ENCODE measurements around the gene AKT3. TPM values are rescaled to one million over a fixed set of nuclear protein-coding genes. Genes with fewer than 3 reads are reported as not detected.

The AKT3 gene
- total RNA-seq, 1 donor from 2014 or later: 110 TPM

DNA sequence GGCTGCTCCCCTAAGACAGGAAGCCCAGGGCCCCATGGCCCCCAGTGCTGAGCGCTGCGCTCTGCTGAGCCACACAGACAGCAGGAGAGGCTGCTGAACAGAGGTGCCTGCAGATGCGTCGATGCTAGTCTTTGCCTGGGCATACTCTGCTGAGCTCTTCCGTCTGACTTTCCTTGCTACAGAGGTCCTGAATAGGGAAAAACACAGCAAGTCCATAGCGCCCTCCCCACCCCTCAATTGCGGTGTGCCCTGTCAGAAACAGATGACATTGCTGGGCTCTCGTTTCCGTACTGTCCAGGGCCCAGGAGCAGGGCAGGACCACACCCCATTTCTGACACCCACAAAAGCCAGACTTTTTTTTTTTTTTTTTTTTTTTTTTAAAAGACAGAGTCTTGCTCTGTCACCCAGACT, 341.7 kb downstream of the AKT3 start:
- Mint-ChIP-seq H3K9me3 (no peaks in the 10 kb centered on the region), H3K4me3 (no peak overlapping the region), H3K27ac (no peak overlapping the region), H3K4me1 (no peaks in the 10 kb centered on the region), H3K36me3 (peaks cover 40% of the 10 kb centered on the region), H3K27me3 (ENCODE audit: low read depth) (no peaks in the 10 kb centered on the region)
- DNase-seq (ENCODE audit: low spot score in 2 of 2, unreplicated experiment in 2 of 2): no peak
- TF ChIP-seq, protein P1, sequence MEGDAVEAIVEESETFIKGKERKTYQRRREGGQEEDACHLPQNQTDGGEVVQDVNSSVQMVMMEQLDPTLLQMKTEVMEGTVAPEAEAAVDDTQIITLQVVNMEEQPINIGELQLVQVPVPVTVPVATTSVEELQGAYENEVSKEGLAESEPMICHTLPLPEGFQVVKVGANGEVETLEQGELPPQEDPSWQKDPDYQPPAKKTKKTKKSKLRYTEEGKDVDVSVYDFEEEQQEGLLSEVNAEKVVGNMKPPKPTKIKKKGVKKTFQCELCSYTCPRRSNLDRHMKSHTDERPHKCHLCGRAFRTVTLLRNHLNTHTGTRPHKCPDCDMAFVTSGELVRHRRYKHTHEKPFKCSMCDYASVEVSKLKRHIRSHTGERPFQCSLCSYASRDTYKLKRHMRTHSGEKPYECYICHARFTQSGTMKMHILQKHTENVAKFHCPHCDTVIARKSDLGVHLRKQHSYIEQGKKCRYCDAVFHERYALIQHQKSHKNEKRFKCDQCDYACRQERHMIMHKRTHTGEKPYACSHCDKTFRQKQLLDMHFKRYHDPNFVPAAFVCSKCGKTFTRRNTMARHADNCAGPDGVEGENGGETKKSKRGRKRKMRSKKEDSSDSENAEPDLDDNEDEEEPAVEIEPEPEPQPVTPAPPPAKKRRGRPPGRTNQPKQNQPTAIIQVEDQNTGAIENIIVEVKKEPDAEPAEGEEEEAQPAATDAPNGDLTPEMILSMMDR (IDR thresholded peaks at IDR 0.05; ENCODE audit: unreplicated experiment): no peak

DNA sequence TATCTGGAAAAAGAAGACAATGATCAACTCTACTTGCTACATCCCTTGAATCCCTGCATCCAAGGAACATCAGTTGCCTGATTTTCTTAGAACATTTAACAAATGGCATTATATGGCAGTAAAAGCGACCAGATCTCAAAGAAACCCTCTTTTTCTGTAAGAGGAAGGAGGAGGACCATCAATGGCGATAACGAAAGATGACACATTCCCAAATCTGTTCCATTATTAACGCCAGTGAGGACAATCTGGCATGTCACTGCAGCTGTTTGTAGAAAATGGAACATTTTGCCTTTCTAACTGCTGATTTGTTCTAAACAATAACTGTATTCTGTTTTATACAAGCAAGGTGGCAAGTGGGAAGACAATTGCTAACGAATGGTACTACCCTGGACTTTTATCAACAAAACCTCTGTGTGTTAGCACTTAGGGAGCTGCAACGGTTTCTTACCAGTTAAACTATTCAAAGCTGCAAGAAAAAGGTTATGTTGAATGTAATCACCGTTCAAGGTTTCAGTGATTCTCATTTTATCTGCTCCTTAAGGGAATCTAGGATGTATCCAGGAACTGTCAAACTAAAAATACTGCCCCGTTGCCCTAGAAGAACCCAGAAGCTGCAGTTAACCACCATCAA, 342.3 kb downstream of the AKT3 start:
- peaks cover 45% of the 10 kb centered on the region for H3K36me3 Mint-ChIP-seq
- H3K27me3 Mint-ChIP-seq (ENCODE audit: low read depth): no peaks in the 10 kb centered on the region
- H3K4me3 Mint-ChIP-seq: no peak overlapping the region
- TF ChIP-seq, protein P1 (IDR thresholded peaks at IDR 0.05; ENCODE audit: unreplicated experiment): no peak
- H3K9me3 Mint-ChIP-seq: no peaks in the 10 kb centered on the region
- no peak for DNase-seq (ENCODE audit: low spot score in 2 of 2, unreplicated experiment in 2 of 2)
- no peaks in the 10 kb centered on the region for H3K4me1 Mint-ChIP-seq
- no peak overlapping the region for H3K27ac Mint-ChIP-seq

DNA sequence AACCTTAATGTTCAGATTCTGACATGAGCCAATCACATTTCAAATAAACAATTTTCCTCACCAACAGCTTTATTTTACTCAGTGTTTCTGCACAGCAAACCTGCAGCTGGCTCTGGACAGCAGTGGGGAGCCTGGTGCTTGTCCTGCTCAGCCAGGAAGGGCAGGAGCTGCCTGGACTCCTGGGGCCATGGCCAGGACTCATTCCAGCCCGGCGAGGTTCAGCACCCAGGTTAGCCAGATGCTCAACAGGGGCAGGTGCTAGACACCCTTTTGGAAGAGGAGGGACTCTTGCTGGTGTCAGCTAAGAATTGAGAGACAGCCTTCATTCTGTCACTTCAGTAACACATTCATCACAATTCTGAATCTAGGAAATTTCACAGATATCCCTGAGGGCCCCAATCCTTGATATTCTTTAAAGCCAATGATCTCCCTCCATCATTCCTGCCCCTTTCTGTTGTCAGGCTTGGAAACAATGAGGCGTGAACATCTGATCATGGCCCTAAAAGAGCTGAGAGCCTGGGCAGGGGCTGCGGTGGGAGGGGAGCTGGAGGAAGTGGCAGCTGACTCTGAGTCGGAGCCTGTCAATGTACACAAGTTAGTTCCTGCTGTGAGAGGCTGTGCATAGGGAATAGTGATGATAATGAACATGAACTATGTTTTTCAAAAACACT, 342.9 kb downstream of the AKT3 start:
- H3K4me3 Mint-ChIP-seq: no peak overlapping the region
- peaks cover 50% of the 10 kb centered on the region for H3K36me3 Mint-ChIP-seq
- H3K27ac Mint-ChIP-seq: no peak overlapping the region
- no peaks in the 10 kb centered on the region for H3K27me3 Mint-ChIP-seq (ENCODE audit: low read depth)
- TF ChIP-seq, protein P1 (IDR thresholded peaks at IDR 0.05; ENCODE audit: unreplicated experiment): no peak
- H3K4me1 Mint-ChIP-seq: no peaks in the 10 kb centered on the region
- DNase-seq (ENCODE audit: low spot score in 2 of 2, unreplicated experiment in 2 of 2): no peak
- no peaks in the 10 kb centered on the region for H3K9me3 Mint-ChIP-seq

DNA sequence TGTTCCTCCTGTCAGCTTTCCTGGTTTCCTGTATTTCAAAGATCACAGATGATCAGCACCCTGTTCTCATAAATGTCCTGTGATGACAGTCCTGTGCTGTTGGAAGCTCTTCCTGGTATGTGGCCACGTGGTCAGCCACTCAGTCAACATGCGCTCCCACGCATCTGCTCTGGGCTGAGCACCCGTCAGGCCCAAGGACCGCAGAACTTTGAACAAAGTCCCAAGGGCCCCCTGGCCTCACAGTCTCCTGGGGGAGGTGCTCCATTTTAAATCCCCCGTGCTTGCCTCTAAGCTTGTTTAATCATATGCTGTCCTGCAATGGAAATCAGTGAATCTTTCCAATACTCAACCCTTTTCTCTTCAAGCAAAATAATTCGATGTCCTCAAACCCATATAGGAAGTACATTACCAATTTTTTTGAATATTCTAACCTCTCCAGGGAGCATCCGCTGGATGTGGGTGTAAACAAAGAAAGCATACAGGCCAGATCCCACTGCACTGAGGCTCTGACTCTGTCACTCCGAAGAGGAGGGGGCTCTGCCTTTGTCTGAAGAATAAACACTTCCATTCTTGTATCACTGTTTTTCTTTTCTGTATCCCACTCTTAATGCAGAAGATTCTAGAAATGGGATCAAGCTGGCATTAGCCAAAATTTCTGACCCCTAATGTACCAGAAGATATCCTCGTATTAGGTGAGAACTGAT, 343.9 kb downstream of the AKT3 start:
- Mint-ChIP-seq H3K27ac (no peak overlapping the region), H3K36me3 (peaks cover 44% of the 10 kb centered on the region), H3K4me3 (no peak overlapping the region), H3K4me1 (no peaks in the 10 kb centered on the region), H3K9me3 (no peaks in the 10 kb centered on the region), H3K27me3 (ENCODE audit: low read depth) (no peaks in the 10 kb centered on the region)
- TF ChIP-seq, protein P1 (IDR thresholded peaks at IDR 0.05; ENCODE audit: unreplicated experiment): no peak
- no peak for DNase-seq (ENCODE audit: low spot score in 2 of 2, unreplicated experiment in 2 of 2)

DNA sequence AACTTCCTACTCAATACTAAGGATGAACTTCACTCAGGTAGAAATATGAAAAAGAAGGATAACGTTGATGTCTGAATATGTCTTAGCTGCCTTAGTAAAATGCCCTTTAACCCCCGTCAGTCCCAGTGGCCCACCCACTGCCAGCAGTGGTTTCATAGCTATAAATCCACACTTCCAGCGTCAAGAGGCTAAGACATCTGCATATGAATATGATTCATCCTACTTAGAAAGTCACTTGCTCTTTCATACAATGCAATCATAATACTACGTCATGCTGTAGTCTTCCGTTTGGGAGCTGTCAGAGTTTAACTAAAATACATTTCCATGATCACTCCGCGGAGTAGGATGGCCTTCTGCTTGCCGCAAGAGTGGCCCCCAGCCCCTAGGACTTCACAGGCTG, 346.9 kb downstream of the AKT3 start:
- Mint-ChIP-seq H3K4me1 (no peaks in the 10 kb centered on the region), H3K27me3 (ENCODE audit: low read depth) (no peaks in the 10 kb centered on the region), H3K36me3 (peaks cover 39% of the 10 kb centered on the region), H3K27ac (no peak overlapping the region), H3K9me3 (no peaks in the 10 kb centered on the region), H3K4me3 (no peak overlapping the region)
- DNase-seq (ENCODE audit: low spot score in 2 of 2, unreplicated experiment in 2 of 2): no peak
- TF ChIP-seq, protein P1 (IDR thresholded peaks at IDR 0.05; ENCODE audit: unreplicated experiment): no peak
